SH-SY5Y (cell line): ENCODE results near the gene RAP1GDS1.

Experiments
- GATA2 ChIP-seq: IDR thresholded peaks from 2 replicates; pipeline ENCODE4 v1.6.1; 2011; ENCODE audit warnings: mild to moderate bottlenecking, low read depth, low read length
- GATA3 ChIP-seq: IDR thresholded peaks from 2 replicates; pipeline ENCODE4 v1.6.1; 2011; ENCODE audit warnings: low read depth, mild to moderate bottlenecking, low read length, moderate library complexity

Gene RAP1GDS1

DNA sequence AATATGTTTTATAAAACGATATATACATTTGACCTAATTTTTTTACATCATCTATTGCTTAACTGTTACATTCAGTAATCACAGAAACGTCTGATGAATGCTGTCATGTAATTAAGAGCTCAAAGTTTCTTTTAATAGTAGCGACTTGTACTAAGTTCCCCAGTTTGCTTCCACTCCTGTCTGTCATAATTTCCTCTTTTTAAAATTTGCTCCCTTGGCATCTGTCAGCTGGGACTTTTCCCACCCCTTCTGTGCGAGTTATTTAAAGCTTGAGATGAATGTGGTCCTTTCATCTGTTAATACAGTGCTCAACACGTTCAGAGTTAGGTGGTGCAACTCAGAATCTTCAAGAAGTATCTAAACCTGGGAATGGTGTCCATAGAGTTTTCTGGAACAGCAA is 1.2 kb downstream of the RAP1GDS1 start:
- TF ChIP-seq GATA3 (no peak), GATA2 (no peak)

DNA sequence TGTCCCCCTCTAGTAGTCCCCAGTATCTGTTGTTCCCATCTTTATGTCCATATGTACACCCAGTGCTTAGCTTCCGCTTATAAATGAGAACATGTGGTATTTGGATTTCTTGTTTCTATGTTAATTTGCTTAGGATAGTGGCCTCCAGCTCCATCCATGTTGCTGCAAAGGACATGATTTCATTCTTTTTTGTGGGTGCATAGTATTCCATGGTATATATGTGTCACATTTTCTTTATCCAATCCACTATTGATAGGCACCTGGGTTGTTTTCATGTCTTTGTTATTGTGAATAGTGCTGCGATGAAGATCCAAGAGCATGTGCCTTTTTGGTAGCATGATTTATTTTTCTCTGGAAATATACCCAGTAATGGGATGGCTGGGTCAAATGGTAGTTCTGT is 6.3 kb downstream of the RAP1GDS1 start:
- TF ChIP-seq GATA3 (no peak), GATA2 (no peak)

DNA sequence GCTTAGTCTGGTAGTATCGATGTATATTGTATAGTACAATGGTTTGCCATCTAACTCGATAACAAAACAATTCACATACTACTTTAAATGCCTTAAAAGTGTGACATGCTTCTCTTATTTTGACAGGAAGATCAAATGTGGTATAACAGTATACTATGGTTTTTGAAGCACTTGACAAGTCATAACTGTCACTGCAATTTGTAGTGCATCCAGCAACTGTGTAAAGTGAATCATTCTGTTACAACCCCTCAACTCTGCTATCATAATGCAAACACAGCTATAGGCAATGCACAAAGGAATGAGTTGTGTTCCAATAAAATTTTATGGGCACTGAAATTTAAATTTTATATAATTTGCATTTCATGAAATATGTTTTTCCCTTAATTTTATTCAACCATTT is 14.0 kb downstream of the RAP1GDS1 start:
- no peak for TF ChIP-seq GATA3
- no peak for TF ChIP-seq GATA2

DNA sequence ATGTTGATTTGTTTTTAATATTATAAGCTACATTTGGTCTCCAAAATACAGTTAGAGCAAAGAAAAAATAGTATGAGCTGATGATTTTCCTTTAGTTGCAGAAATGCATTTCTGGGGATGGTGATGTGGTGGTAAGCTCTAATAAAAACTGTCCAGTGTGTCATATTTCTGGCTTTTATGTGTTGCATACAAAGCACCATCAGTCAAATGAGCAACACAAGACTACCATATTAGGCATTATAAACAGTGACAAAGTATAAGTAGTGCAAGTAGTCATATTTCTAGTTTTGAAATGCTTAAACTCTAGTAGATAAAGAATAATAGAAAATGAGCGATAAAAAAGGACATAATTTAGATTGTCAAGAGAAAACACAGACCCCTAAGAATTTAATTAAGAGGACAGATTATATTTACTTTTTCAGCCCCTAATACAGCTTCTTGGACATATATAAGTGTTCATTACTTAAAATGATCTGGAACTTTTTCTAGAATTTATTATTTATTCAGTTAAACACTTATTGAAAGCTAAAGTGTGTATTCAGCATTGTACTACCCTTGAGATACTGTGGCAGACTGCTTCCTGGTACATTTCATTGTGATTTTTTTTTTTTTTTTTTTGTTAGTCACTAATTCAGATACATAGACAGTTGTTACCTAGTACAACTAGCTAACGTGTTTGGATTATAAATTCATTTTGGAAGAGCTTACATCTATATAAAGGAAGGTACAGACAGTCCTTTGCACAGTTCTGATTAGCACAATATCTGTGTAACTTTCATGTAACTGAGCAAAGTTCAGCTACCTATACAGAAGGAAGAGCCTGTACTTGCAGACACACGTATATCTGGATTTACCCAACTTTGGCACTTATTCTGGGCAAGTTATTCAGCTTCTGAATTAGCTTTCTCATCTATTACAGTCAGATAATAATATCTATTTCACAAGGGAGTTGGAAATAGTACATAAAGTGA is 22.3 kb downstream of the RAP1GDS1 start:
- no peak for TF ChIP-seq GATA3
- TF ChIP-seq GATA2: no peak

DNA sequence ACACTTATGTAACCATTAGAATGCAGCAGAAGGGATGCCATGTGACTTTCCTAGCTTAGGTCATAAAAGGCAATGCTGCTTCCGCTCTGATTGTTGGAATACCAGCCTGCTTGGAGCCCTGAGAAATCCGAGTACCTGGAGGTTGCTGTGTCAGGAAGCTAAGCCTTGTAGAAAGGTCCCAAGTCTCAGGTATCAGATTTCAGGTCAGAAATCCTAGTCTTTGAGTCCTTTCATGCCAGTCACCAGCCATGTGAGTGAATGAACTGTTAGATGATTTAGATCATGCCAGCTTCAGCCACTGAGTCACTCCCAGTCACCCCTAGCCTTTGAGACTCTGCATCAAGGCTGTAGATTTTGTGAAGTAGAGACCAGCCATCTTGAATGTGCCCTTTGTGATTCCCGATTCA is 23.5 kb downstream of the RAP1GDS1 start:
- TF ChIP-seq GATA3 (no peak), GATA2 (no peak)

DNA sequence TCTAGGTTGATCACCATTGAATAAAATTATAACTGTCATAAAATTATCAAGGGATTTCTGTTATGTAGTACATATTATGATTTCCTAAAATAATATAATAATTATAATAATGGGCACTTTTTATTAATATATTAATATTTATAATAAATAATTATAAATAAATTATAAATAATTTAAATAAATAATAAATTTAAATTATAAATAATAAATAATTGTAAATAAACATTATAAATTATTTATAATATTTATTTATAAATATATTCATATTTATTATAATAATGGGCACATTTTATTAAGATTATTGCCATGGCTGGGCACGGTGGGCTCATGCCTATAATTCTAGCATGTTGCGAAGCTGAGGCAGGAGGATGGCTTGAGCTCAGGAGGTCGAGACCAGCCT is 24.5 kb downstream of the RAP1GDS1 start:
- no peak for TF ChIP-seq GATA3
- no peak for TF ChIP-seq GATA2

DNA sequence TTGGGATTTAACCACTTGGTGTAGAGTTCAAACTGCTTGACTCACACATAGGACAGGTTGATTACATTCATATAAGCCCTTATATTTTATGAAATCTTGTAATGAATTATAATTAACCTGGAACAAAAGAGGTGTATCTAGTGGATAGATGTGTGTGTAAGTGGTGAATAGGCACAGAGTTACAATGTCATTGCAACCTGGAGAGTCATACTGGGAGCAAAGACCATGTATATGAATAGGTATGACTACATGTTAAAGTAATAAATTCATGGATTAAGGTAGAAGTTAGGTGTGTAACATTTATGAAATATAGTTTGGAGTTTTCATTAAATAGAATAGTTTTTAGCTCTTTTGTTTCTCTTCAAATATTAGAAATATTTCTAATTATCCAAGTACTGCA is 26.1 kb downstream of the RAP1GDS1 start:
- TF ChIP-seq GATA2: no peak
- TF ChIP-seq GATA3: no peak

DNA sequence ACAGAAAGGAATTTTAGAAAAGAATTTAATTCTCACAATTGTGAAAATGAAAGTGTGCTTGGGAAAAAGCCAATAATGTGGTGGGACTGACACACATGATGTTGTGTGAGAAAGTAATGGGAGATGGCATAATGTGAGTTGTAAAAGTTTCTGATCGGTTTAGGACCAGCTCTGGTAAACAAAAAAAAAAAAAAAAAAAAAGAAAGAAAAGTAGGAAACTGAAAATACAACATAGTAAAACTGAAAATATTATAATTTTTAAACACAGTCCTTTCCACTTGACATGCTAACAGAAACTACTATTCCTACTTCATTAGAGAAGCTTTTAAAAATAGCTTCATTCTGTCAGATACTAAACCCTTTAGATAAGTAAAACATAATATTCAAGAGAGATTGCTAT is 28.2 kb downstream of the RAP1GDS1 start:
- no peak for TF ChIP-seq GATA3
- no peak for TF ChIP-seq GATA2

DNA sequence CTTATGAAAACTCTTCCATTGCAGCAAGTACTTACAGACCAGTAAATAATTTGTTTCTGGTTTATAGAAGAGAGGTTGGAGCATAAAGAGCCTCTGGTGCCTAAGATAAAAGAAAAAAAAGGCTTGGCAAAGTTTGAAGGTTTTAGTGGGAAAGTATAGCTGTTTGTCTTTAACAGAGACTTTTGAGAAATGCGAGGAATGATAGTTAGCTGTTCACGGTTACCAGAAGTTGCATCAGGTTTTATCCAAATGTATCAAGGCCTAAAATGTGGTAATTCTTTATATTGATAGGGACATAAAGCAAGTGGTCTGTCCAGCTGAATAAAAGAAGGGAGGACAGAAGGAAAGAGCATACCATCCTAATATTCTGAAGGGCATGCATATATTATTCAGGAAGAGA is 29.3 kb downstream of the RAP1GDS1 start:
- TF ChIP-seq GATA2 (no peak), GATA3 (no peak)

DNA sequence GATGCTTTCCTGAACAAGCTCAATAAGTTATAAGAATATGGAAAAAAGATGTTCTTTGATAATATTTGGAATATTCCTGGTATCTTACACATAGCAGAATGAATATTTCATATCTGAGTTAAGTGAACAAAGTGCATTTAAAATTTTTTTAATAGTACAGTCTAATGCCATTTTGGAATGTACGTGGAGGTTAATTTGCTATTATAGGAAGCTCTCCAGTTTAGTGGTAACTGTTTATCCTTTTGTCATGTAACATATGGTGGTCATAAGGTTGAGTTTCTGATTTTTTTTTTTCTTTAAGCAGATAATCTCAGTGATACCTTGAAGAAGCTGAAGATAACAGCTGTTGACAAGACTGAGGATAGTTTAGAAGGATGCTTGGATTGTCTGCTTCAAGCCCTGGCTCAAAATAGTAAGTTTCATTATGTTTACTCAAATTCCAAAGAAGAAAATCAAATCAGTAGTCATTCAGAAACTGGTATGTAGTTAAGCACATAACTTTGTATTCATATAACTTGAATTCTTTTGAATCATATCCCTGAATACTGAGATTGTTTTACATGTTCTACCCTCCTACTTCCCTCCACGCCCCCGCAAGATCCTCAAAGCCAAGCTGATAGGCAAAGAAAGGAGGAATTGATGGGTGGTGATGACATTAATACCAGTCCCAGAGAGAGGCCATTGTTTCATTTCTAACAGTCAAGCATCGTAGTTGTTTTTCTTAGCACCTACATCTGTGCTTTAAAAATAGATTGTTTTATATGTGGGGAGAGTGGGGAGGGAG is 32.1 kb downstream of the RAP1GDS1 start:
- TF ChIP-seq GATA3 (no peak), GATA2 (no peak)

DNA sequence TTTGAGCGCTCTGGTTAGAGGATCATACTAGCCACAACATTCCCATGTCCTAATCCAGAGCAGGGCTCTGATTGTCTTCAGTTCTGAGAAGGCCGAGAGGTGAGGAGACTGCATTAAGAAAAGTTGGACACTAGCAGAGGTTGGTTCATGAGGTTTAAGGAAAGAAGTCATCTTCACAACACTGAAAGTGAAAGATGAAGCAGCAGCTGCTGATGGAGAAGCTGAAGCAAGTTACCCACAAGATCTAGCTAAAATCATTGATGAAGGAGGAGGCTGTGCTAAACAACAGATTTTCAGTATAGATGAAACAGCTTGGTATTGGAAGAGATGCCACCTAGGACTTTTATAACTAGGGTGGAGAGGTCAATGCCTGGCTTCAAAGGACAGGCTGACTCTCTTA is 36.8 kb downstream of the RAP1GDS1 start:
- TF ChIP-seq GATA3 (no peak), GATA2 (no peak)

DNA sequence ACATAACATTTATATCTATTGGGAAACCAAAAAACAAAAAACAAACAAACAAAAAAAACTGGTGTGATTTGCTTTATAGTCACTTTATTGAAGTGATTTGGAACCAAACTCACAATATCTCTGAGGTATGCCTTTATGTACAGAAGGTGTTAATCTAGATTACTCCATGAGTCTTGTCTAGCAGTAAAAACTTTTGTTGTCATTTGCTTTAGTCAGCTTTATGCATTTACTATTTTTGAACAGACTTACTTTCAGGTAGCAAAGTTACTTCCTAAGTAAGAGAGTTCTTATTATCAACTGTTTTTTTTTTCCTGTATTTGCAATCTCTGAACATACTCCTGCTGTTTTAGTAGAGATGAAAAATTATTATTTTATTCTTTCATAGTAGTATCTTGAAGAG is 39.5 kb downstream of the RAP1GDS1 start:
- no peak for TF ChIP-seq GATA3
- TF ChIP-seq GATA2: no peak

DNA sequence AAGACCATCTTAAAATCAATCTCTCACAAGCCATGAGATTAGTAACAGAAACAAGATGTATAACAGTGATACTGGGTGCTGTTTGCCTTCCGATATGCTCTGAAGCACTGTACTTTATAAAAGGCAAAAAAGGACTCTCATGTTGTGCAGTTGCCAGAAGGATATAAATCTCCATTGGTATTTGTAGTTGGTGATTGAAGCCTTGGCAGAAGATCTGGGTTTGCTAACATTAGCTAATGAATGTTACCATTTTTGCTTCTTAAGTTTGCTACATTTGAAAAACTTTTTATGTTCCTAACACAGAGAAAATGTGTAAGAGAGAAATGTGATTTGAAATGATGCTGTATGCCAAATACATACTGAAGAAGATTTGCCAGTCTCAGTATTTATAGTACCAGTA is 44.4 kb downstream of the RAP1GDS1 start:
- TF ChIP-seq GATA2 (no peak), GATA3 (no peak)

DNA sequence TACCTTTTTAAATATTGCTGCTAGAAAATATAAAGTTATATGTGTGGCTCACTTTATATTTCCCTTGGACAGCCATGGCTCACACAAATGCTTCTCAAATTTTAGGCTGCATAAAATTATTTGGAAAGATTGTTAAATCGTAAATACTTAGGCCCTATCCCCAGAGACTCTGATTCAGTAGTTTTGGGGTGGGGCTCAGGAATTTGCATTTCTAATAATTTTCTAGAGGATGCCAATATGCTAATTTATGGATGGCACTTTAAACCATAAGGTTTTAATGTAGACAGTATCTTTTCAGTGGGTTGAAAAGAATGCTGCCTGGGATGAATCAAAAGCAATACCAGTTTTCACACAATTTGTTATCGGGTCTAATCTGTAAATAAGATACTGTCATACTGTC is 49.7 kb downstream of the RAP1GDS1 start:
- TF ChIP-seq GATA2 (no peak), GATA3 (no peak)

DNA sequence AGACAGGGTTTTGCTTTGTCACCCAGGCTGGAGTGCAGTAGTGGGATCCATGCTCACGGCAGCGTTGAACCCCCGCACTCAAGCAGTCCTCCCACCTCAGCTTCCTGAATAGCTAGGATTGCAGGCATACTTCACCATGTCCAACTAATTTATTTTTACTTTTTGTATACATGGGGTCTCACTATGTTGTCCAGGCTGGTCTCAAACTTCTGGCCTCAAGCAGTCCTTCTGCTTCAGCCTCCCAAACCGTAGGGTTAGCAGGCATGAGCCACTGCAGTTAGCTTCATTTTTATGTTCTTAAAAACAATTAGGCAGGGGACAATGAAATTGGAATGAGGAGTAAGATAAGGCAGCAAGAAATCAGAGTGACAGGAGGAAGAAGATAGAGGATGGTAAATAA is 50.5 kb downstream of the RAP1GDS1 start:
- no peak for TF ChIP-seq GATA3
- no peak for TF ChIP-seq GATA2
